ENCODE measurements around the gene SS18L1. TPM values are rescaled to one million over a fixed set of nuclear protein-coding genes. Genes with fewer than 3 reads are reported as not detected.

Gene SS18L1
- total RNA-seq, 6 donors from 2014 or later = 12.2 to 70.8 (median 19.7) TPM

DNA sequence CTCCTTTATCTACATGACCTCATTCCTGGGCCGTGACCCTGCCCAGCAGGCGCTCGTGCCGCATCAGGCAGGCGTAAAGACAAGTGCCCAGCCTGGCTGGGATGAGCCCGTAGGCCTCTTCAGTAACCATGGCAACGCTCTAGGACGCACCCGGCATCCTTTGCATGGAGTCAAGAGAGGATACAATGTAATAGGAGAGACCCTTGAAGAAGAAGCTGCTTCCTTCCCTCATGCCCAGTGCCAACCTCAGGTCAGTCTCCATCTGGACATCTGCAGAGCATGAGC, 26.3 kb upstream of the SS18L1 start:
- H3K4me3 ChIP-seq = no peak overlapping the region
- TF ChIP-seq POLR2AphosphoS5 (IDR thresholded peaks at IDR 0.05) = no peak
- no peak for TF ChIP-seq POLR2A (IDR thresholded peaks at IDR 0.05)
- no peak for TF ChIP-seq CTCF (IDR thresholded peaks at IDR 0.05)
- TF ChIP-seq EP300 (IDR thresholded peaks at IDR 0.05) = no peak
- peaks cover 3 to 8% (median 4%) of the 10 kb centered on the region in 4 donors for H3K4me1 ChIP-seq
- no peaks in the 10 kb centered on the region for H3K36me3 ChIP-seq
- no peak overlapping the region for H3K27ac ChIP-seq
- H3K27me3 ChIP-seq = peaks cover 0 to 7% (median 0%) of the 10 kb centered on the region in 4 donors
- 33 to 42% methylated on average over 6 of the region's 9 CpGs for WGBS, 2 donors
- no peak for ATAC-seq (ENCODE audit: low FRiP score in 2 of 2)
- DNase-seq = no peak
- peaks cover 5 to 19% (median 16%) of the 10 kb centered on the region in 4 donors for H3K9me3 ChIP-seq

DNA sequence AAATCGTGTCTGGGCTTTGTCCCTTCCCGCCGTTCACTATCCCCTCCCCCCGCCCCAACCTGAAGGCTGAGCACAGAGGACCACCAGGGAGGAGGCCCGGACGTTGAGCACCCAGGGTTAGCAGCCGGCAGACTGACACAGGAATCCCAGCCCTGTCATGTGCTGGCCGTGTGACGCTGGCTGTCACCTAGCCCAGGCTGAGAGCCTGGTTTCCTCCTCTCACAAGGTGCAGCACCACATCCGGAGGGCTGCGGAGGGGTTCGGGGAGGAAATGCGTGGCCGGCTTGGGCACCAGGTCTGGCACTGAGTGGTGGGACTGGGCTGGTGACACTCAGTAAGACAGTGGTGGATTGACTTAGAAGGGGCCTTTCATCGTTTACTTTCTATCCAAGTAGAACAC, 25.9 kb upstream of the SS18L1 start:
- Histone ChIP-seq H3K9me3 (peaks cover 2 to 16% (median 13%) of the 10 kb centered on the region in 4 donors), H3K36me3 (no peaks in the 10 kb centered on the region), H3K27ac (no peak overlapping the region), H3K4me1 (peaks cover 3 to 8% (median 4%) of the 10 kb centered on the region in 4 donors), H3K4me3 (no peak overlapping the region), H3K27me3 (peaks cover 0 to 7% (median 0%) of the 10 kb centered on the region in 4 donors)
- DNase-seq = peak; percentile 53 to 76
- ATAC-seq (ENCODE audit: low FRiP score in 2 of 2) = no peak
- no peak for TF ChIP-seq EP300 (IDR thresholded peaks at IDR 0.05)
- WGBS, 2 donors = 40 to 51% methylated on average over 3 to 7 of the region's 15 CpGs

DNA sequence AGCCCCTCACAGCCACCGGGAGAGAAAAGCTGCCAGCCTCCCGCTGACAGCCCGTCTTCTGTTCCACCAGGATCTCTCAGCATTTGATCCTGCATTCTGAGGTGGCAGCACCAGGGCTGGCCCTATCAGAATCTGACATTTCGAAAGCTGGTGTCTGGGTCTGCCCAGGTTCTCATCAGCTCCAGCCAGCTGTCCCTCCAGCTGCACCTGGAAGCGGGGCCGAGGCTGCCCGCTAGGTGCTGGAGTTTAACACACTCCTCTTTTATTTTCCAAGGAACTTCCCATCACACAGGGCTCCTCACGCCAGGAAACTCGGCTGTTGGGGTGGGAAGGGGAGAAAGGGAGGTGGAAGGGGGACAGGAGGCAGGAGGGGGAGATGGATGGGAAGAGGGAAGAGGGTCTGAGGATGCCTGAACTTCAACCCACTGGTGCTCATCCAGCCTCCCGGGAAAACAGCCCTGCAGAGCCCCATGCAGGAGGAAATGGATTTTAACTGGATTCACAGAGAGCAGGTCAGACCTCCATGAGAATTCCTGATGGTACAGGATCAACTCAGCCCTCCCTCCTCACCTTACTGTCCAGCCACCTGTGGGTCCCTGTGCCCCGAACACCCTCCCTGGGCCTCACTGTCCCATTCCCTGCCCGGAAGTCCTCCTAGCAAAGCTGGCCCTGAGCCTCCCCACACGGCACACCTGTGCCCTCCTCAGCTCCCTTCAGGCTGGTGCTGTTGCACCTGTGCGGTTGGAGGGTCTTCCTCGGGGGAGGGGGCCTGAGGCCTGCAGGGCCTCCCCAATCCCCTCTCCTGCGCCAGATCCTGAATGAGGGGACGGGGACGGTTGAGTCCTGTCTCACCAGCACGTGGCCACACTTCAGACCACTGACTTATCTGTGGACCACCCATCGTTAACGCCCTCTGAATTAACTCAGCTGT, 25.2 kb upstream of the SS18L1 start:
- WGBS, 2 donors = 42 to 72% methylated on average over 19 to 21 of the region's 21 CpGs
- H3K27me3 ChIP-seq = peaks cover 0 to 7% (median 0%) of the 10 kb centered on the region in 4 donors
- no peak overlapping the region for H3K4me3 ChIP-seq
- ATAC-seq (ENCODE audit: low FRiP score in 2 of 2) = no peak
- no peaks in the 10 kb centered on the region for H3K36me3 ChIP-seq
- no peak for DNase-seq
- H3K9me3 ChIP-seq = peaks cover 0 to 13% (median 6%) of the 10 kb centered on the region in 4 donors
- H3K4me1 ChIP-seq = peaks cover 7 to 14% (median 8%) of the 10 kb centered on the region in 4 donors
- H3K27ac ChIP-seq = peak overlapping the region in 1 of 4 donors; percentile 17
- no peak for TF ChIP-seq POLR2A (IDR thresholded peaks at IDR 0.05)
- no peak for TF ChIP-seq POLR2AphosphoS5 (IDR thresholded peaks at IDR 0.05)
- no peak for TF ChIP-seq EP300 (IDR thresholded peaks at IDR 0.05)
- no peak for TF ChIP-seq CTCF (IDR thresholded peaks at IDR 0.05)

DNA sequence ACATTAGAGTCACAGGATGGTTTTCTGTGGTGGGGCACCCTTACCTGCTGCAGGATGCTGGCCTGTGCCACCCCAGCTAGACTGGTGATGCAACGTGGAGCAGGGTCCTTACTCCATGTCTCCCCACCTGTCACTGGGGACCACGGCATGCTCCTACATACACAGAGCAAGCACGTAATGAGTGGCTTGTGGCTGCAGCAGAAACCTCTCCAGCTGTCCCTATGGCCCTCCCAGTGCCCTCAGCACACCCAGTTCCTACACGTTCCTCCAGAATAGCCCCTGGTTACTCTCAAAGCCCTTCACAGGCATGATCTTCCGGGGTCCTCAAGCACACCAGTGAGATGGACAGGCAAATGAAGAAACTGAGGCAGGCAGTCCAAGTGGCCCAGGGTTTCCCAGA, 24.5 kb upstream of the SS18L1 start:
- ATAC-seq (ENCODE audit: low FRiP score in 2 of 2) = no peak
- WGBS, 2 donors = 73 to 77% methylated on average over 3 to 5 of the region's 5 CpGs
- Histone ChIP-seq H3K4me3 (no peak overlapping the region), H3K27ac (peak overlapping the region in 2 of 4 donors; percentile 33 to 97), H3K36me3 (no peaks in the 10 kb centered on the region), H3K4me1 (peaks cover 14 to 22% (median 15%) of the 10 kb centered on the region in 4 donors), H3K9me3 (peaks cover 0 to 5% (median 0%) of the 10 kb centered on the region in 4 donors), H3K27me3 (peaks cover 0 to 7% (median 0%) of the 10 kb centered on the region in 4 donors)
- TF ChIP-seq EP300 (IDR thresholded peaks at IDR 0.05) (no peak), CTCF (IDR thresholded peaks at IDR 0.05) (no peak), POLR2AphosphoS5 (IDR thresholded peaks at IDR 0.05) (no peak), POLR2A (IDR thresholded peaks at IDR 0.05) (no peak)
- DNase-seq = no peak

DNA sequence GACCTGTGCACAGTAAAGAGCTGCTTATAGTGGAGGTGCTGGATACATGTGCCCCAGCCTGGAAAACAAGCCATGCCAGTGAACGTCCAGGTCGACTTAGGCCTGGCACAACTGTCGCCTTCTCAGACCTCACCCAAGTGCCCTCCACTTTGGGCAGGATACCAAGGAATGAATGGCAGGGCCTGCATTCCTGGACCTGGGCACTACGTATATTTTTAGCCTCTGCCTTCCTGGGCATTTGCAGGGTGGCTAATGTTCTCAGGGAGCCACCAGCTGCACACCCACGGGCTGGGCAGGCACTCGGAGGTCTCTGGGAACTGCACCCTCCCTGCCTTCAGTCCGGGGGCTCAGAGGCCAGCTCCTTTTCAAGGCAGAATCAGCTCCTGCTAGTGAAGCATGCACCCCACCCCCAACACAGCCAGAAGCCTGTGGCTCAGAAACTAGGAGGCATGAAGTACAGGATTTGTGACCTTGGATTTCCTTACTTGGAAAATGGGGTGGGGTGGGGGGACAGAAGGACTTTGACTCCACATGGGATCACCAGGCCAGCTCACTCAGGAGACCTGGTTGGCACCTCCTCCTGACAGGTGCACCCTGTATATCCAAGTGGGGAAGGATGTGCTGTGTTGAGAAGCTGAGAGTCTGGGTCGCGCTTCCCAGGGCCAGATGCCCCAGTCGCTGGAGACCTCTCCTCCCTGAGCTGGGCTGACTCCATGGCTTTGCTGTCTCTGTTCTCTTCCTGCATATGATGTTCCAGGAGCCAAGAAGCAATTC, 23.8 kb upstream of the SS18L1 start:
- 78 to 82% methylated on average over 5 to 10 of the region's 10 CpGs for WGBS, 2 donors
- ATAC-seq (ENCODE audit: low FRiP score in 2 of 2) = peak in 1 of 2 donors; percentile 32
- no peak overlapping the region for H3K4me3 ChIP-seq

More for the DNA sequence above, 23.8 kb upstream of the SS18L1 start:
- peak in 1 of 4 donors; percentile 6 for TF ChIP-seq EP300 (IDR thresholded peaks at IDR 0.05)
- TF ChIP-seq POLR2AphosphoS5 (IDR thresholded peaks at IDR 0.05) = no peak
- no peak for TF ChIP-seq CTCF (IDR thresholded peaks at IDR 0.05)
- TF ChIP-seq POLR2A (IDR thresholded peaks at IDR 0.05) = peak in 1 of 4 donors; percentile 20
- peaks cover 0 to 5% (median 0%) of the 10 kb centered on the region in 4 donors for H3K36me3 ChIP-seq
- peaks cover 17 to 23% (median 19%) of the 10 kb centered on the region in 4 donors for H3K4me1 ChIP-seq
- peaks cover 0 to 7% (median 0%) of the 10 kb centered on the region in 4 donors for H3K27me3 ChIP-seq
- peak overlapping the region; percentile 17 to 97 (median 46) for H3K27ac ChIP-seq
- DNase-seq = peak in 1 of 2 donors; percentile 80
- H3K9me3 ChIP-seq = peaks cover 0 to under 1% (median 0%) of the 10 kb centered on the region in 4 donors

Measured in upper lobe of left lung (tissue), 6 donors.